Liver (tissue), 9 donors: ENCODE measurements around the gene TUBGCP2. TPM values are rescaled to one million over a fixed set of nuclear protein-coding genes. Genes with fewer than 3 reads are reported as not detected.

Experiments used
- DNase-seq: peaks from one replicate; pipeline ENCODE4 v3.0.0-alpha.2; 2017; ENCODE audit warnings: low spot score
- H3K27ac ChIP-seq, 2 donors: one replicate each; pipeline ENCODE4 v1.7.0; 2013; ENCODE audit warnings: inconsistent platforms in 2 of 2, low read length in 2 of 2, control low read depth in 1 of 2, low read depth in 1 of 2, mild to moderate bottlenecking in 1 of 2
- H3K27me3 ChIP-seq, 4 donors: one replicate each; pipeline versions ENCODE4 v1.6.1 to v1.7.0; 2013; ENCODE audit warnings: low read length in 3 of 4, inconsistent platforms in 1 of 4, mild to moderate bottlenecking in 1 of 4, moderate library complexity in 1 of 4; ENCODE audit not compliant: control insufficient read depth in 4 of 4, insufficient read depth in 4 of 4
- H3K36me3 ChIP-seq, 4 donors: one replicate each; pipeline versions ENCODE4 v1.6.1 to v1.7.0; 2013; ENCODE audit warnings: low read length in 3 of 4, mild to moderate bottlenecking in 3 of 4, low read depth in 1 of 4, moderate library complexity in 1 of 4; ENCODE audit not compliant: control insufficient read depth in 4 of 4, insufficient read depth in 3 of 4
- H3K4me1 ChIP-seq, 4 donors: one replicate each; pipeline versions ENCODE4 v1.6.1 to v1.7.0; 2013; ENCODE audit warnings: low read length in 3 of 4, mild to moderate bottlenecking in 3 of 4, moderate library complexity in 1 of 4; ENCODE audit not compliant: control insufficient read depth in 4 of 4, insufficient read depth in 4 of 4
- H3K4me3 ChIP-seq, 3 donors: one replicate each; pipeline versions ENCODE4 v1.6.1 to v1.7.0; 2013; ENCODE audit warnings: low read length in 3 of 3, control low read depth in 1 of 3, low read depth in 1 of 3, mild to moderate bottlenecking in 1 of 3
- H3K9ac ChIP-seq, 2 donors: one replicate each; pipeline ENCODE4 v1.7.0; 2013; ENCODE audit warnings: low read length in 2 of 2, mild to moderate bottlenecking in 2 of 2, moderate library complexity in 2 of 2, control low read depth in 1 of 2, low read depth in 1 of 2
- H3K9me3 ChIP-seq, 4 donors: one replicate each; pipeline versions ENCODE4 v1.6.1 to v1.7.0; 2013; ENCODE audit warnings: low read length in 3 of 4; ENCODE audit not compliant: control insufficient read depth in 4 of 4
- EGR1 ChIP-seq, 2 donors: IDR thresholded peaks; 2 replicates each; pipeline ENCODE4 v1.6.1; 2016 to 2018; ENCODE audit warnings: antibody characterized with exemption in 2 of 2, low read depth in 2 of 2
- FOXA2 ChIP-seq: IDR thresholded peaks from 2 replicates; pipeline ENCODE4 v1.6.1; 2016; ENCODE audit warnings: antibody characterized with exemption
- GABPA ChIP-seq, 2 donors: IDR thresholded peaks in 1 of 2; conservative IDR thresholded peaks in 1 of 2; 2 replicates each; pipeline ENCODE4 v1.6.1; 2016; ENCODE audit warnings: antibody characterized with exemption in 2 of 2, mild to moderate bottlenecking in 1 of 2, moderate library complexity in 1 of 2
- HNF4A ChIP-seq, 2 donors: conservative IDR thresholded peaks; 2 replicates each; pipeline ENCODE4 v1.6.1; 2016; ENCODE audit warnings: antibody characterized with exemption in 2 of 2, mild to moderate bottlenecking in 2 of 2
- HNF4G ChIP-seq: IDR thresholded peaks from 2 replicates; pipeline ENCODE4 v1.6.1; 2016; ENCODE audit warnings: antibody characterized with exemption
- JUND ChIP-seq, 2 donors: IDR thresholded peaks; 2 replicates each; pipeline ENCODE4 v1.6.1; 2016; ENCODE audit warnings: antibody characterized with exemption in 2 of 2
- NR2F2 ChIP-seq: IDR thresholded peaks from 2 replicates; pipeline ENCODE4 v1.6.1; 2016; ENCODE audit warnings: antibody characterized with exemption
- RAD21 ChIP-seq, 2 donors: IDR thresholded peaks; 2 replicates each; pipeline ENCODE4 v1.6.1; 2016; ENCODE audit warnings: antibody characterized with exemption in 2 of 2, mild to moderate bottlenecking in 2 of 2
- RXRA ChIP-seq, 2 donors: IDR thresholded peaks; 2 replicates each; pipeline ENCODE4 v1.6.1; 2017 to 2018; ENCODE audit warnings: antibody characterized with exemption in 2 of 2, mild to moderate bottlenecking in 1 of 2
- SP1 ChIP-seq: IDR thresholded peaks from 2 replicates; pipeline ENCODE4 v1.6.1; 2018; ENCODE audit warnings: antibody characterized with exemption, mild to moderate bottlenecking
- TAF1 ChIP-seq: conservative IDR thresholded peaks from 2 replicates; pipeline ENCODE4 v1.6.1; 2016; ENCODE audit warnings: antibody characterized with exemption, mild to moderate bottlenecking
- YY1 ChIP-seq: IDR thresholded peaks from 2 replicates; pipeline ENCODE4 v1.6.1; 2016; ENCODE audit warnings: antibody characterized with exemption, mild to moderate bottlenecking
- WGBS: extraction: QIAGEN DNeasy Blood & Tissue Kit; methylation state at CpG from one replicate; pipeline ENCODE4 v1.1.7; 2013; 5-methylcytosine and 5-hydroxymethylcytosine counted together
- polyA plus RNA-seq, 2 donors: library from polyadenylated mRNA; stranded (reverse) in 1 of 2; unstranded in 1 of 2; fragments of 200-250 nt in 1 of 2; fragments of >200 nt in 1 of 2; fragmentation: Nextera tagmentation in 1 of 2; extraction: Ambion mirVana in 1 of 2; gene quantifications; one replicate each; pipeline versions ENCODE4 v1.2.1 to v1.2.3, GENCODE V29; 2013 to 2015
- total RNA-seq, 2 donors: library from RNA; depleted of rRNA; stranded (reverse); fragments of >200 nt; gene quantifications; one replicate each; pipeline ENCODE4 v1.2.3, GENCODE V29; 2014
- TF ChIP-seq, protein P1 (sequence below): IDR thresholded peaks from 2 replicates; pipeline ENCODE4 v1.6.1; 2016; ENCODE audit warnings: antibody characterized with exemption
- TF ChIP-seq, protein P2 (sequence below): IDR thresholded peaks from 2 replicates; pipeline ENCODE4 v1.6.1; 2016; ENCODE audit warnings: antibody characterized with exemption
- TF ChIP-seq, protein P3 (sequence below): IDR thresholded peaks from 2 replicates; pipeline ENCODE4 v1.6.1; 2016; ENCODE audit warnings: antibody characterized with exemption, mild to moderate bottlenecking
- TF ChIP-seq, protein P4 (sequence below): IDR thresholded peaks from 2 replicates; pipeline ENCODE4 v1.6.1; 2016; ENCODE audit warnings: antibody characterized with exemption
- TF ChIP-seq, protein P5 (sequence below): fragments of 150-350 bp; IDR thresholded peaks from 2 replicates; pipeline ENCODE4 v1.5.1; 2017; ENCODE audit warnings: improper control_type of control experiment, low read depth, low read length; ENCODE audit not compliant: missing input control
- donor health status: healthy.
- donor health status: healthy.
- donor health status: healthy.
- donor health status: healthy.
- donor health status: healthy.

The TUBGCP2 gene
- total and polyA plus RNA-seq, 4 donors = 18.8 to 32.4 (median 27.6) TPM

DNA sequence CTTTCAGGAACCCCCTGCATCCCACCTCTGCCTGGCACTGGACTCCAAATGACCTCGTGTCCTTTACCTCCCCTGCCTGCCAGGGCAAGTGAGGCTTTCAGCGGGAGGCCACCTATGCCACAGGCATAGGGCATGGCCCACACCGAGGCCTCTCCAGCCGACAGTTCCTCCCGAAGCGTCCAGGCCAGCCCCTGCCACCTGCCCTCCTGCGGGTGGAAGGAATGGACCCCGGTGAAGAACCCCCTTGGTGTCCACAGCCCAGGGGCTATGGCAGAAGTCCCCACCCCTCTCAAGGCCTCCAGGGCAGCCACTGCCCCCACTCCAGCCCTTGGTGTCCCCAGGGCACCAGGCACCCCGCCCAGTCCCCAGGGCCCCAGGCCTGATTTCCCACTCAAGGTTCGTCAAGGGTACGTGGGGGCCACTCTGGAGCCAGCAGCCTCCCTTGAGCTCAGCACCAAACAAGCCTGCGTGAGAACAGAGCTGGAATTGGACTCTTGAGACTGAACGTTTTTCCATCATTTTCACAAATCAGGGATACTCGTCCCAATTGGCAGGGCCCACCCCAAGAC is 46.1 kb upstream of the TUBGCP2 start:
- 74% methylated on average over 14 of the region's 14 CpGs for WGBS
- H3K9ac ChIP-seq = no peak overlapping the region
- DNase-seq = no peak
- TF ChIP-seq, protein P1, sequence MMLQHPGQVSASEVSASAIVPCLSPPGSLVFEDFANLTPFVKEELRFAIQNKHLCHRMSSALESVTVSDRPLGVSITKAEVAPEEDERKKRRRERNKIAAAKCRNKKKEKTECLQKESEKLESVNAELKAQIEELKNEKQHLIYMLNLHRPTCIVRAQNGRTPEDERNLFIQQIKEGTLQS = no peak
- TF ChIP-seq RXRA (IDR thresholded peaks at IDR 0.05) = peak in 1 of 2 donors; percentile 39
- H3K9me3 ChIP-seq = no peaks in the 10 kb centered on the region
- peak overlapping the region in 1 of 2 donors; percentile 14 for H3K27ac ChIP-seq
- H3K27me3 ChIP-seq = no peaks in the 10 kb centered on the region
- no peak overlapping the region for H3K4me3 ChIP-seq
- peaks cover 0 to 2% (median 0%) of the 10 kb centered on the region in 4 donors for H3K36me3 ChIP-seq
- peaks cover 25 to 88% (median 79%) of the 10 kb centered on the region in 4 donors for H3K4me1 ChIP-seq

DNA sequence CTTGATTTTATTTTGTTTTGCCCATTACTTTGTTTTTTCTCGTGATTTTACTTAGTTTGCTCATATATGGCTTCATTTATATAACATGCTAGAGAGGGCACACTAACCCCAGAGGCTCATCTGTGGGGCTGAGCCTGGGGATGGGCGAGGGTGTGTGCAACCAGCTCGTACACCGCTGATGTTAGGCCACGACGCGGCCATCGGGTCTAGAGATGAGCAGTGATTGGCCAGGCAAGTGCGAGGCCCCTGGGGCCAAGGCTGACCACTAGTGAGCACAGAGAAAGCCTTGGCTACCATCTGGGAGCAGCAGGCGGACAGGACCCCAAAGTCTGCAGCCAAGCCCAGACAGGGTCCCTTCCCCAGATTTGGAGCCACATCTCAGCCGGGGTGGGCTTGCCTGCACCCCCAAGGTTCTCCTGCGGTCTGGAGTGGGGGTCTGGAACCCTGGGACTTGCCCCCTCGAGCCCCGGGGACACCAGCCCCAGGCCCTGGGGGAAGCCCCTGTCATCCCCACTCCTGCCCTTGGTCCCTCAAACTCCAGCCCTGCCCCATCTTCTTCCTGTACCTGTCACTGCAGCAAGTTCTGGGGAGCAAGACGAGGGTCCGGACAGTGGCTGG is 45.4 kb upstream of the TUBGCP2 start:
- peaks cover 27 to 88% (median 81%) of the 10 kb centered on the region in 4 donors for H3K4me1 ChIP-seq
- H3K27ac ChIP-seq = peak overlapping the region; percentile 11 to 67
- H3K27me3 ChIP-seq = no peaks in the 10 kb centered on the region
- H3K9me3 ChIP-seq = no peaks in the 10 kb centered on the region
- WGBS = 74% methylated on average over 16 of the region's 16 CpGs
- no peak for DNase-seq
- TF ChIP-seq, protein P2, sequence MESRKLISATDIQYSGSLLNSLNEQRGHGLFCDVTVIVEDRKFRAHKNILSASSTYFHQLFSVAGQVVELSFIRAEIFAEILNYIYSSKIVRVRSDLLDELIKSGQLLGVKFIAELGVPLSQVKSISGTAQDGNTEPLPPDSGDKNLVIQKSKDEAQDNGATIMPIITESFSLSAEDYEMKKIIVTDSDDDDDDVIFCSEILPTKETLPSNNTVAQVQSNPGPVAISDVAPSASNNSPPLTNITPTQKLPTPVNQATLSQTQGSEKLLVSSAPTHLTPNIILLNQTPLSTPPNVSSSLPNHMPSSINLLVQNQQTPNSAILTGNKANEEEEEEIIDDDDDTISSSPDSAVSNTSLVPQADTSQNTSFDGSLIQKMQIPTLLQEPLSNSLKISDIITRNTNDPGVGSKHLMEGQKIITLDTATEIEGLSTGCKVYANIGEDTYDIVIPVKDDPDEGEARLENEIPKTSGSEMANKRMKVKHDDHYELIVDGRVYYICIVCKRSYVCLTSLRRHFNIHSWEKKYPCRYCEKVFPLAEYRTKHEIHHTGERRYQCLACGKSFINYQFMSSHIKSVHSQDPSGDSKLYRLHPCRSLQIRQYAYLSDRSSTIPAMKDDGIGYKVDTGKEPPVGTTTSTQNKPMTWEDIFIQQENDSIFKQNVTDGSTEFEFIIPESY = no peak
- TF ChIP-seq RXRA (IDR thresholded peaks at IDR 0.05) (no peak), JUND (IDR thresholded peaks at IDR 0.05) (no peak), FOXA2 (no peak), YY1 (no peak), GABPA (IDR thresholded peaks at IDR 0.05 in 1 of 2, conservative IDR thresholded peaks at IDR 0.05 in 1 of 2) (no peak), RAD21 (IDR thresholded peaks at IDR 0.05) (no peak), EGR1 (IDR thresholded peaks at IDR 0.05; ENCODE audit: low read depth in 2 of 2) (no peak), HNF4G (no peak), HNF4A (conservative IDR thresholded peaks at IDR 0.05) (no peak), TAF1 (no peak), SP1 (no peak), NR2F2 (no peak)
- TF ChIP-seq, protein P1 = no peak
- TF ChIP-seq, protein P3, sequence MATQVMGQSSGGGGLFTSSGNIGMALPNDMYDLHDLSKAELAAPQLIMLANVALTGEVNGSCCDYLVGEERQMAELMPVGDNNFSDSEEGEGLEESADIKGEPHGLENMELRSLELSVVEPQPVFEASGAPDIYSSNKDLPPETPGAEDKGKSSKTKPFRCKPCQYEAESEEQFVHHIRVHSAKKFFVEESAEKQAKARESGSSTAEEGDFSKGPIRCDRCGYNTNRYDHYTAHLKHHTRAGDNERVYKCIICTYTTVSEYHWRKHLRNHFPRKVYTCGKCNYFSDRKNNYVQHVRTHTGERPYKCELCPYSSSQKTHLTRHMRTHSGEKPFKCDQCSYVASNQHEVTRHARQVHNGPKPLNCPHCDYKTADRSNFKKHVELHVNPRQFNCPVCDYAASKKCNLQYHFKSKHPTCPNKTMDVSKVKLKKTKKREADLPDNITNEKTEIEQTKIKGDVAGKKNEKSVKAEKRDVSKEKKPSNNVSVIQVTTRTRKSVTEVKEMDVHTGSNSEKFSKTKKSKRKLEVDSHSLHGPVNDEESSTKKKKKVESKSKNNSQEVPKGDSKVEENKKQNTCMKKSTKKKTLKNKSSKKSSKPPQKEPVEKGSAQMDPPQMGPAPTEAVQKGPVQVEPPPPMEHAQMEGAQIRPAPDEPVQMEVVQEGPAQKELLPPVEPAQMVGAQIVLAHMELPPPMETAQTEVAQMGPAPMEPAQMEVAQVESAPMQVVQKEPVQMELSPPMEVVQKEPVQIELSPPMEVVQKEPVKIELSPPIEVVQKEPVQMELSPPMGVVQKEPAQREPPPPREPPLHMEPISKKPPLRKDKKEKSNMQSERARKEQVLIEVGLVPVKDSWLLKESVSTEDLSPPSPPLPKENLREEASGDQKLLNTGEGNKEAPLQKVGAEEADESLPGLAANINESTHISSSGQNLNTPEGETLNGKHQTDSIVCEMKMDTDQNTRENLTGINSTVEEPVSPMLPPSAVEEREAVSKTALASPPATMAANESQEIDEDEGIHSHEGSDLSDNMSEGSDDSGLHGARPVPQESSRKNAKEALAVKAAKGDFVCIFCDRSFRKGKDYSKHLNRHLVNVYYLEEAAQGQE = no peak
- TF ChIP-seq, protein P4, sequence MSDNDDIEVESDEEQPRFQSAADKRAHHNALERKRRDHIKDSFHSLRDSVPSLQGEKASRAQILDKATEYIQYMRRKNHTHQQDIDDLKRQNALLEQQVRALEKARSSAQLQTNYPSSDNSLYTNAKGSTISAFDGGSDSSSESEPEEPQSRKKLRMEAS = no peak
- TF ChIP-seq, protein P5, sequence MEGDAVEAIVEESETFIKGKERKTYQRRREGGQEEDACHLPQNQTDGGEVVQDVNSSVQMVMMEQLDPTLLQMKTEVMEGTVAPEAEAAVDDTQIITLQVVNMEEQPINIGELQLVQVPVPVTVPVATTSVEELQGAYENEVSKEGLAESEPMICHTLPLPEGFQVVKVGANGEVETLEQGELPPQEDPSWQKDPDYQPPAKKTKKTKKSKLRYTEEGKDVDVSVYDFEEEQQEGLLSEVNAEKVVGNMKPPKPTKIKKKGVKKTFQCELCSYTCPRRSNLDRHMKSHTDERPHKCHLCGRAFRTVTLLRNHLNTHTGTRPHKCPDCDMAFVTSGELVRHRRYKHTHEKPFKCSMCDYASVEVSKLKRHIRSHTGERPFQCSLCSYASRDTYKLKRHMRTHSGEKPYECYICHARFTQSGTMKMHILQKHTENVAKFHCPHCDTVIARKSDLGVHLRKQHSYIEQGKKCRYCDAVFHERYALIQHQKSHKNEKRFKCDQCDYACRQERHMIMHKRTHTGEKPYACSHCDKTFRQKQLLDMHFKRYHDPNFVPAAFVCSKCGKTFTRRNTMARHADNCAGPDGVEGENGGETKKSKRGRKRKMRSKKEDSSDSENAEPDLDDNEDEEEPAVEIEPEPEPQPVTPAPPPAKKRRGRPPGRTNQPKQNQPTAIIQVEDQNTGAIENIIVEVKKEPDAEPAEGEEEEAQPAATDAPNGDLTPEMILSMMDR = no peak
- peaks cover 0 to 2% (median 0%) of the 10 kb centered on the region in 4 donors for H3K36me3 ChIP-seq
- peak overlapping the region in 1 of 2 donors; percentile 22 for H3K9ac ChIP-seq
- H3K4me3 ChIP-seq = no peak overlapping the region
